Breast epithelium (tissue), 4 donors: ENCODE data around the gene MYL4. TPM values are rescaled to one million over a fixed set of nuclear protein-coding genes. Genes with fewer than 3 reads are reported as not detected.

ENCODE experiments used
- DNase-seq, 2 donors: peaks; one replicate each; pipeline ENCODE4 v3.0.0-alpha.2; 2019; ENCODE audit warnings: low spot score in 2 of 2
- H3K27ac ChIP-seq, 2 donors: fragments of 200-600 bp; sonication (generic) in 1 of 2; one replicate each; pipeline ENCODE4 v1.5.1; 2016 to 2019; ENCODE audit warnings: mild to moderate bottlenecking in 1 of 2
- H3K27me3 ChIP-seq, 2 donors: fragments of 200-600 bp; sonication (generic) in 1 of 2; one replicate each; pipeline versions ENCODE4 v1.5.1 to v1.6.0; 2017 to 2019; ENCODE audit warnings: control low read depth in 1 of 2, mild to moderate bottlenecking in 1 of 2
- H3K36me3 ChIP-seq: fragments of 200-600 bp; one replicate; pipeline ENCODE4 v1.5.1; 2019
- H3K4me1 ChIP-seq, 2 donors: fragments of 200-600 bp; sonication (generic); one replicate each; pipeline ENCODE4 v1.5.1; 2016 to 2019; ENCODE audit warnings: control low read depth in 1 of 2
- H3K4me3 ChIP-seq, 3 donors: fragments of 200-600 bp; sonication (generic); 1 replicate in 2 of 3; 2 replicates in 1 of 3; pipeline ENCODE4 v1.5.1; 2016 to 2019; ENCODE audit warnings: mild to moderate bottlenecking in 3 of 3, moderate library complexity in 2 of 3
- H3K9me3 ChIP-seq, 2 donors: fragments of 200-600 bp; sonication (generic) in 1 of 2; one replicate each; pipeline ENCODE4 v1.5.1; 2016 to 2019; ENCODE audit warnings: control low read depth in 1 of 2
- POLR2A ChIP-seq: fragments of 450-650 bp; IDR thresholded peaks from one replicate; pipeline ENCODE4 v1.6.1; 2016; ENCODE audit warnings: antibody characterized with exemption, mild to moderate bottlenecking, moderate library complexity
- POLR2AphosphoS5 ChIP-seq, 3 donors: sonication (generic); formaldehyde crosslinking; IDR thresholded peaks; one replicate each; pipeline ENCODE4 v1.6.1; 2017; ENCODE audit warnings: antibody characterized with exemption in 3 of 3
- intact Hi-C: fragments of 100-400 bp; cut with DNase I; formaldehyde crosslinking; loops from one replicate; pipeline ENCODE4 v1.15.1; 2023; ENCODE audit warnings: low total_unique reads
- total RNA-seq, 3 donors: library from RNA; depleted of rRNA; stranded (reverse); fragments of >200 nt; gene quantifications; one replicate each; pipeline ENCODE4 v1.1.0, GENCODE V29; 2016
- TF ChIP-seq, protein P1 (sequence below), 3 donors: fragments of 450-650 bp; IDR thresholded peaks; one replicate each; pipeline ENCODE4 v1.5.1; 2016 to 2017; ENCODE audit warnings: antibody characterized with exemption in 3 of 3, mild to moderate bottlenecking in 3 of 3, moderate library complexity in 3 of 3

Gene MYL4
- total RNA-seq, 3 donors from 2014 or later: not detected

DNA sequence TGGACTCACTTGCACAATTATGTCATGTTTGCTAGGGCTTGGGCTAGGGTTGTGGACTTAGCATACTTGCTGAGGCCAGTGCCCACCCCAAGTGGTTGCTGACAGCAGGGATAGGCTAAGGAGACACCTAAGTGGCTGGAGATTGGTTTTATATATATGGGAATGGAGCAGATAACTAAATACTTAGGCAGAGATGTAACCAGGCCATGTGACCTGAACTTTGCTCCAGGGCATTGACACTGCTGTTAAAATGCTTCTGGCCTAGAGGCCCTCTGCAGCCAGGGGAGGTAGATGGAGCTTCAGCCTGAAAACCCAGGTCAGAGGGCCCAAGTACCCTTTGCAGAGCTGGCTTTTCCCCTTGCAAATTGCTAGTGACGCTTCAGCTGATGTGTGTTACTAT, 43.1 kb downstream of the MYL4 start:
- Histone ChIP-seq H3K27me3 (no peaks in the 10 kb centered on the region), H3K27ac (no peak overlapping the region), H3K4me3 (no peak overlapping the region), H3K9me3 (no peaks in the 10 kb centered on the region), H3K4me1 (peaks cover 4% of the 10 kb centered on the region in 2 donors), H3K36me3 (no peaks in the 10 kb centered on the region)
- no peak for DNase-seq
- TF ChIP-seq POLR2A: no peak
- intact Hi-C loops: no loop called here

DNA sequence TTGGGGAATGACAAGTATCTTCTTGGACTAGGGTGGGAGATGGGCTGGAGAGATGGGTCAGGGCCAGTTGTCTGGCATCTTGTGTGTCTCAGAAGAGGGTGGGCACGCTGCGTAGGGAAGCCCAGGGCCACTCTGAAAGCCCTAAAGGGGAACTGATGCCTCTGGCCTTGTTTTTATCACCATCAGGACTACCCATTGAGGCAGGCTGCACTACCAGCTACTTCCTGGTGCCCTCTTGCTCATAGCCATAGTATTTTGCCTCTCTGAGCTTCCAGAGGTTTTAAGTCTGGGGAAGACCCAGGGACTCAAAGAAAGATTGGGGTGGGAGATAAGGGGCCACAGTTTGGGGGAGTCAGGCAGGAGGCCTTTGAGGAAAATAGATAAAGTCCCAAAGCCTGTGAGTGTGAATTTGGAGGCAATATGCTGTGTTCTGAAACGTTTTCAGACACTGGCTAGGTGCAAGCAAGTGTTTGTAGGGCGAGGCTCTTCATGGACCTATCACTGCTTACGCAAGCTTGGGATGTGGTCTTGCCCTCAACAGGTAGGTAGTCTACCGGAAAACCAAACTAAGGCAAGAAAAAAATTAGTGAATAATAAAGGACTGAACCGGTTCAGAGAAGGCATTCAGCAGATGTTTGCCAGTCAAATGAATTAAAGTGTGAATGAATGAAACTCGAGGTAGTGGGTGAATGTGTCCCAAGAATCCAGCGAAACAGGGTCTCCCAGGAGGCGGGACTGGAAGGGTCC, 43.8 kb downstream of the MYL4 start:
- H3K27me3 ChIP-seq: no peaks in the 10 kb centered on the region
- H3K4me1 ChIP-seq: peaks cover 4% of the 10 kb centered on the region in 2 donors
- no peak for DNase-seq
- TF ChIP-seq POLR2AphosphoS5 (IDR thresholded peaks at IDR 0.05): no peak
- H3K36me3 ChIP-seq: no peaks in the 10 kb centered on the region
- peak overlapping the region; percentile 67 to 98 (median 79) for H3K4me3 ChIP-seq
- peak overlapping the region in 1 of 2 donors; percentile 90 for H3K27ac ChIP-seq
- H3K9me3 ChIP-seq: no peaks in the 10 kb centered on the region
- intact Hi-C loops: no loop called here

DNA sequence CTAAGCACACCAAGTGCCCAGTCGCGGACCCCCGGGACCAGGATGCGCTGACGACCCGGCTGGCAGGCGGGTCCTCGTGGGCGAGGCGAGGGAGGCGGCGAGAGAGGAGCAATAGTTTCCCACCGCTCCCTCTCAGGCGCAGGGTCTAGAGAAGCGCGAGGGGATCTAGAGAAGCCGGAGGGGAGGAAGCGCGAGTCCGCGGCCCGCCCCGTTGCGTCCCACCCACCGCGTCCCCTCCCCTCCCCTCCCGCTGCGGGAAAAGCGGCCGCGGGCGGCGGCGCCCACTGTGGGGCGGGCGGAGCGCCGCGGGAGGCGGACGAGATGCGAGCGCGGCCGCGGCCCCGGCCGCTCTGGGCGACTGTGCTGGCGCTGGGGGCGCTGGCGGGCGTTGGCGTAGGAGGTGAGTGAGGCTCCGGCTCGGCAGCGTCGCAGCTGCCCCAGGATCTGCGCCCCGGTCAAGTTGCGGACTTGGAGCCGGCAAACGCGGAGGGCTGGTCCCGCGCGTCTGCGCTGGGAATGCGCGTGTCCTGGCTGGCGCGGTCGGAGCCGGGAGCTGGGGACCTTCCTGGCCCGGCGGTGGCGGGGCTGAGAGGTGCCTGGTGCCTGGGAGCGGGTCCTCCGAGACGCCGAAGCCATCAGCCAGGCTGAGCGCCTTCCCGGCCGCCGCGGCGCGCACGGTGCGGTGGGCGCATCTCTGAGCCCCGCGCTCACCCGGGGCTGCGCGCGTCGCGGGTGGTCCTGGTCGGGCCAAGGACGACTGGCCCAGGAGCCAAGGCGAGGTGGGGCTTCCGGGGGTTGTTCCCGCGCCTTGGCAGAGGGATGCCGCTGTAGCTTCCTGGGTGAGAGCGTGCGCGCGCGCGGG, 44.6 kb downstream of the MYL4 start, which contains the start of gene ITGB3:
TSS of gene ITGB3 (plus strand) at position 287 of the 862 bp plus-strand sequence. CDS start at position 322, 35 bp downstream.
- TF ChIP-seq POLR2AphosphoS5 (IDR thresholded peaks at IDR 0.05) (peak in 2 of 3 donors; percentile 40 to 53), POLR2A (no peak)
- TF ChIP-seq, protein P1, sequence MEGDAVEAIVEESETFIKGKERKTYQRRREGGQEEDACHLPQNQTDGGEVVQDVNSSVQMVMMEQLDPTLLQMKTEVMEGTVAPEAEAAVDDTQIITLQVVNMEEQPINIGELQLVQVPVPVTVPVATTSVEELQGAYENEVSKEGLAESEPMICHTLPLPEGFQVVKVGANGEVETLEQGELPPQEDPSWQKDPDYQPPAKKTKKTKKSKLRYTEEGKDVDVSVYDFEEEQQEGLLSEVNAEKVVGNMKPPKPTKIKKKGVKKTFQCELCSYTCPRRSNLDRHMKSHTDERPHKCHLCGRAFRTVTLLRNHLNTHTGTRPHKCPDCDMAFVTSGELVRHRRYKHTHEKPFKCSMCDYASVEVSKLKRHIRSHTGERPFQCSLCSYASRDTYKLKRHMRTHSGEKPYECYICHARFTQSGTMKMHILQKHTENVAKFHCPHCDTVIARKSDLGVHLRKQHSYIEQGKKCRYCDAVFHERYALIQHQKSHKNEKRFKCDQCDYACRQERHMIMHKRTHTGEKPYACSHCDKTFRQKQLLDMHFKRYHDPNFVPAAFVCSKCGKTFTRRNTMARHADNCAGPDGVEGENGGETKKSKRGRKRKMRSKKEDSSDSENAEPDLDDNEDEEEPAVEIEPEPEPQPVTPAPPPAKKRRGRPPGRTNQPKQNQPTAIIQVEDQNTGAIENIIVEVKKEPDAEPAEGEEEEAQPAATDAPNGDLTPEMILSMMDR (IDR thresholded peaks at IDR 0.05): peak in 1 of 3 donors; percentile 34
- Histone ChIP-seq H3K27me3 (no peaks in the 10 kb centered on the region), H3K9me3 (no peaks in the 10 kb centered on the region), H3K4me1 (peaks cover 4% of the 10 kb centered on the region in 2 donors), H3K36me3 (no peaks in the 10 kb centered on the region), H3K4me3 (peak within 1 kb of the TSS; percentile 67 to 98 (median 79)), H3K27ac (peak within 1 kb of the TSS; percentile 56 to 90)
- intact Hi-C loops: no loop called here
- peak; percentile 51 to 75 for DNase-seq

DNA sequence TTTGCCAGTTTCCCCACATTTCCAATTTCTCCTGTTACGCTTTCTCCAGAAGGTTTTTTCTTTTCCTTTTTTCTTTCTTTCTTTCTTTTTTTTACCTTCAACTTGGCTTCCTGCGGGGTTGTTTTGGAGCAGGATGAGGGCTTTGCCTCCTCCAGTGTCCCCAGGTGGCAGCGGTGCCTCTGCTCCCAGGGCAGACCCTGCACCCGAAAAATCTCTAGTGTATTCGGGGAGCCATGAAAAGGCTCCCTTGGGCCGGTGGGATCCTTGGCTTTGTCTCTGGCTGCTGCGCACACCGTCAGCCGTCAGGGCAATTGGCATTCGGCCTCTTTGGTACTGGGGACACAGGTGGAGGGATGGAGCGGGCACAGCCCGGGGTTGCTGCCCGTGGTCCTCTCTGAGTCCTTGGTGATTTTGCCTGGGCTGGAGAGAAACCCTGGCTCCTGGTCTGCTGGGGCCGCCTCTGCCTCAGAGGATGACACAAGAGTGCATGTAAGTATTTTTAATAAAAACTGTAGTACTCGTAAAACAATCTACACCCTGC, 45.3 kb downstream of the MYL4 start:
- no peak for TF ChIP-seq POLR2AphosphoS5 (IDR thresholded peaks at IDR 0.05)
- no peak for TF ChIP-seq POLR2A
- TF ChIP-seq, protein P1 (IDR thresholded peaks at IDR 0.05): no peak
- no peaks in the 10 kb centered on the region for H3K9me3 ChIP-seq
- intact Hi-C loops: no loop called here
- H3K36me3 ChIP-seq: no peaks in the 10 kb centered on the region
- DNase-seq: no peak
- peaks cover 4% of the 10 kb centered on the region in 2 donors for H3K4me1 ChIP-seq
- H3K27me3 ChIP-seq: no peaks in the 10 kb centered on the region
- H3K27ac ChIP-seq: peak overlapping the region in 1 of 2 donors; percentile 56
- peak overlapping the region; percentile 67 to 98 (median 79) for H3K4me3 ChIP-seq

DNA sequence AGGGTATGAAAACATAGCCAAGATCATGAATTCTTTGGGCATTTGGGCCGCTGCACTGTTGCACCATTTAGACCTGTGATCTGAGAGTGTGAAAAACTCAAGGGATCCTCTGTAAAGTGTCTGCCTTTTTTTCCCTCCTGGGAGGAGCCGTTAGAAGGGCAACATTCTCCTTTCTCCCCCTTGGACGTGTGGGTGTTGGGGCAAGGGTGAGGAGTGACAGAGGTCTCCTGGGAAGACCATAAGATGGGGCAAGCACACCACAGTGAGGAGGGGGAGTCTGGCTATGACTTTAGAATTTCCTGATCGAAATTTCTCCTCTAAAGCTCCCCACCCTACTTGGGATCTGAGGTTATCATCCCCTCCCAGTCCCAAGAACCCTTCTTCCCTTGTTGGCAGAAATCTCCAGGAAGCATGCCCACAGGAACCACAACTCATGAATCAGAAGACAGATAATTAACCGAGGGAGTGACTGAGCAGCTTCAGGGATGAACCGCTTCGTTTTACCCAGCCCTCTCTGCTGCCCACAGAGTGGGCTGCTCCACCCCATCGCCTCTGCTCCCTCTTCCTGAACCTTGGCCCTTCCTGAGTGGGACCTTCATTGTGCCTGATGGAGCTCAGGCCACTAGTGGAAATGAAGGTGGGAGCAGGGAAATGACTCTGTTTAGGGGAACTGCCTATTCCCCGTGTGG, 48.6 kb downstream of the MYL4 start:
- Histone ChIP-seq H3K36me3 (no peaks in the 10 kb centered on the region), H3K9me3 (no peaks in the 10 kb centered on the region), H3K27ac (peak overlapping the region in 1 of 2 donors; percentile 43), H3K27me3 (no peaks in the 10 kb centered on the region), H3K4me3 (no peak overlapping the region), H3K4me1 (peaks cover 4% of the 10 kb centered on the region in 2 donors)
- TF ChIP-seq, protein P1 (IDR thresholded peaks at IDR 0.05): no peak
- TF ChIP-seq POLR2A (no peak), POLR2AphosphoS5 (IDR thresholded peaks at IDR 0.05) (no peak)
- intact Hi-C loops: no loop called here
- DNase-seq: no peak
